Measurements from ENCODE around the gene MTHFD1.
"Not testable (repeated sequence)": the region's sequence is repeated elsewhere in the genome, so short reads cannot be mapped to it uniquely, and the experiment has no call there.

The MTHFD1 gene

GRCh38 chr14:64388533-64389285 is 556 bp downstream of the MTHFD1 start:
- DNase-seq (ENCODE audit: insufficient read length) (no peak), FAIRE-seq (no peak)
- TF ChIP-seq POLR2AphosphoS5 (IDR thresholded peaks at IDR 0.05; ENCODE audit: low read depth, low read length) (peak; percentile 19), TAF1 (IDR thresholded peaks at IDR 0.05; ENCODE audit: borderline replicate concordance, low read depth, low read length) (no peak)

- FAIRE-seq (no peak), DNase-seq (ENCODE audit: insufficient read length) (no peak)
- TF ChIP-seq TAF1 (IDR thresholded peaks at IDR 0.05; ENCODE audit: borderline replicate concordance, low read depth, low read length): no peak
- no peak for TF ChIP-seq POLR2AphosphoS5 (IDR thresholded peaks at IDR 0.05; ENCODE audit: low read depth, low read length)
- no peak for TF ChIP-seq POLR2A (IDR thresholded peaks at IDR 0.05; ENCODE audit: low read depth, low read length)
Measured at GRCh38 chr14:64391113-64391725, 3.1 kb downstream of the MTHFD1 start.

GRCh38 chr14:64391986-64392385 is 3.8 kb downstream of the MTHFD1 start:
- no peak for FAIRE-seq

GRCh38 chr14:64393189-64393726 is 5.1 kb downstream of the MTHFD1 start:
- FAIRE-seq; DNase-seq (ENCODE audit: insufficient read length): not testable (repeated sequence)
- TF ChIP-seq POLR2AphosphoS5 (IDR thresholded peaks at IDR 0.05; ENCODE audit: low read depth, low read length): 0 out of 2 replicates have a peak, but pooled peaks have one; percentile 20

More at GRCh38 chr14:64391986-64392385, 3.8 kb downstream of the MTHFD1 start:
- TF ChIP-seq POLR2A (IDR thresholded peaks at IDR 0.05; ENCODE audit: low read depth, low read length) (no peak), POLR2AphosphoS5 (IDR thresholded peaks at IDR 0.05; ENCODE audit: low read depth, low read length) (no peak), TAF1 (IDR thresholded peaks at IDR 0.05; ENCODE audit: borderline replicate concordance, low read depth, low read length) (no peak)
- no peak for DNase-seq (ENCODE audit: insufficient read length)

GRCh38 chr14:64394423-64394822 is 6.3 kb downstream of the MTHFD1 start:
- FAIRE-seq: no peak

GRCh38 chr14:64394977-64395633 is 7.0 kb downstream of the MTHFD1 start:
- DNase-seq (ENCODE audit: insufficient read length) (no peak), FAIRE-seq (no peak)
- no peak for TF ChIP-seq TAF1 (IDR thresholded peaks at IDR 0.05; ENCODE audit: borderline replicate concordance, low read depth, low read length)
- TF ChIP-seq POLR2AphosphoS5 (IDR thresholded peaks at IDR 0.05; ENCODE audit: low read depth, low read length): no peak
- no peak for TF ChIP-seq POLR2A (IDR thresholded peaks at IDR 0.05; ENCODE audit: low read depth, low read length)

More at GRCh38 chr14:64394423-64394822, 6.3 kb downstream of the MTHFD1 start:
- no peak for DNase-seq (ENCODE audit: insufficient read length)
- no peak for TF ChIP-seq POLR2A (IDR thresholded peaks at IDR 0.05; ENCODE audit: low read depth, low read length)

GRCh38 chr14:64400829-64401459 is 12.8 kb downstream of the MTHFD1 start:
- DNase-seq (ENCODE audit: insufficient read length) (no peak), FAIRE-seq (no peak)
- TF ChIP-seq TAF1 (IDR thresholded peaks at IDR 0.05; ENCODE audit: borderline replicate concordance, low read depth, low read length) (no peak), POLR2A (IDR thresholded peaks at IDR 0.05; ENCODE audit: low read depth, low read length) (no peak)

- DNase-seq (ENCODE audit: insufficient read length): no peak
- TF ChIP-seq POLR2A (IDR thresholded peaks at IDR 0.05; ENCODE audit: low read depth, low read length) (no peak), TAF1 (IDR thresholded peaks at IDR 0.05; ENCODE audit: borderline replicate concordance, low read depth, low read length) (no peak), POLR2AphosphoS5 (IDR thresholded peaks at IDR 0.05; ENCODE audit: low read depth, low read length) (no peak)
- FAIRE-seq: no peak
Measured at GRCh38 chr14:64401949-64402348, 13.8 kb downstream of the MTHFD1 start.

GRCh38 chr14:64405295-64405694 is 17.1 kb downstream of the MTHFD1 start:
- TF ChIP-seq POLR2A (IDR thresholded peaks at IDR 0.05; ENCODE audit: low read depth, low read length) (no peak), POLR2AphosphoS5 (IDR thresholded peaks at IDR 0.05; ENCODE audit: low read depth, low read length) (no peak)
- FAIRE-seq: no peak

GRCh38 chr14:64407329-64407728 is 19.2 kb downstream of the MTHFD1 start:
- TF ChIP-seq TAF1 (IDR thresholded peaks at IDR 0.05; ENCODE audit: borderline replicate concordance, low read depth, low read length): no peak
- TF ChIP-seq POLR2AphosphoS5 (IDR thresholded peaks at IDR 0.05; ENCODE audit: low read depth, low read length): no peak
- no peak for TF ChIP-seq POLR2A (IDR thresholded peaks at IDR 0.05; ENCODE audit: low read depth, low read length)
- DNase-seq (ENCODE audit: insufficient read length): no peak
- no peak for FAIRE-seq

More at GRCh38 chr14:64405295-64405694, 17.1 kb downstream of the MTHFD1 start:
- DNase-seq (ENCODE audit: insufficient read length): no peak

- no peak for TF ChIP-seq POLR2AphosphoS5 (IDR thresholded peaks at IDR 0.05; ENCODE audit: low read depth, low read length)
- no peak for TF ChIP-seq POLR2A (IDR thresholded peaks at IDR 0.05; ENCODE audit: low read depth, low read length)
- no peak for TF ChIP-seq TAF1 (IDR thresholded peaks at IDR 0.05; ENCODE audit: borderline replicate concordance, low read depth, low read length)
Measured at GRCh38 chr14:64409126-64409920, 21.2 kb downstream of the MTHFD1 start.

More at GRCh38 chr14:64409126-64409920, 21.2 kb downstream of the MTHFD1 start:
- DNase-seq (ENCODE audit: insufficient read length) (no peak), FAIRE-seq (no peak)

Data from GM12892 (cell line).